ENCODE results near the gene EIF3M.

GRCh38 chr11:32641361-32641760, 57.7 kb downstream of the EIF3M start:
- TF ChIP-seq, protein P1, sequence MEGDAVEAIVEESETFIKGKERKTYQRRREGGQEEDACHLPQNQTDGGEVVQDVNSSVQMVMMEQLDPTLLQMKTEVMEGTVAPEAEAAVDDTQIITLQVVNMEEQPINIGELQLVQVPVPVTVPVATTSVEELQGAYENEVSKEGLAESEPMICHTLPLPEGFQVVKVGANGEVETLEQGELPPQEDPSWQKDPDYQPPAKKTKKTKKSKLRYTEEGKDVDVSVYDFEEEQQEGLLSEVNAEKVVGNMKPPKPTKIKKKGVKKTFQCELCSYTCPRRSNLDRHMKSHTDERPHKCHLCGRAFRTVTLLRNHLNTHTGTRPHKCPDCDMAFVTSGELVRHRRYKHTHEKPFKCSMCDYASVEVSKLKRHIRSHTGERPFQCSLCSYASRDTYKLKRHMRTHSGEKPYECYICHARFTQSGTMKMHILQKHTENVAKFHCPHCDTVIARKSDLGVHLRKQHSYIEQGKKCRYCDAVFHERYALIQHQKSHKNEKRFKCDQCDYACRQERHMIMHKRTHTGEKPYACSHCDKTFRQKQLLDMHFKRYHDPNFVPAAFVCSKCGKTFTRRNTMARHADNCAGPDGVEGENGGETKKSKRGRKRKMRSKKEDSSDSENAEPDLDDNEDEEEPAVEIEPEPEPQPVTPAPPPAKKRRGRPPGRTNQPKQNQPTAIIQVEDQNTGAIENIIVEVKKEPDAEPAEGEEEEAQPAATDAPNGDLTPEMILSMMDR (IDR thresholded peaks at IDR 0.05): no peak
- no peak for TF ChIP-seq POLR2AphosphoS5 (IDR thresholded peaks at IDR 0.05)

Data from transverse colon (tissue), 4 donors.